Measurements from ENCODE around the gene HPS1.
"Not testable (repeated sequence)": the region's sequence is repeated elsewhere in the genome, so short reads cannot be mapped to it uniquely, and the experiment has no call there.

HPS1 gene

GRCh38 chr10:98384531-98385133 is 62.1 kb downstream of the HPS1 start:
- DNase-seq: no peak

DNA sequence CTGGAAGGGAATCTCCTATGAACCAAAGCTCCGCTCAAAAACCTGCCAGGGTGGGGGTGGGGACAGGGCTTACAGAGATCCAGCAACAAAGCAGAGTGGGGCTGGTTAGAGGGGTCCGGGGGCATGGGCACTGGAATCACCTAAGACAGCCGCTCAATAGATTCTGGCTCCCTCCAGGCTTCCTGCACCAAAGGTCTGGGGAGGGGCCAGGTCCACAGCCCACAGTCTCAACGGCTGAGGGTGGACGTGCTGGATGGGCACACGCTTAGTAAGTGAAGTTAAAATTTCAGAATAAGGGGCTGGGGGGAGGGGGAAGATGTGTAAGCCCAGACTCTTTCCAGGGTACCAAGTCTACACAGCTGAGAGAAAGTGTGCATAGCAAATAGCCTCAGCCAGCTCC is 62.9 kb downstream of the HPS1 start:
- DNase-seq: no peak

DNA sequence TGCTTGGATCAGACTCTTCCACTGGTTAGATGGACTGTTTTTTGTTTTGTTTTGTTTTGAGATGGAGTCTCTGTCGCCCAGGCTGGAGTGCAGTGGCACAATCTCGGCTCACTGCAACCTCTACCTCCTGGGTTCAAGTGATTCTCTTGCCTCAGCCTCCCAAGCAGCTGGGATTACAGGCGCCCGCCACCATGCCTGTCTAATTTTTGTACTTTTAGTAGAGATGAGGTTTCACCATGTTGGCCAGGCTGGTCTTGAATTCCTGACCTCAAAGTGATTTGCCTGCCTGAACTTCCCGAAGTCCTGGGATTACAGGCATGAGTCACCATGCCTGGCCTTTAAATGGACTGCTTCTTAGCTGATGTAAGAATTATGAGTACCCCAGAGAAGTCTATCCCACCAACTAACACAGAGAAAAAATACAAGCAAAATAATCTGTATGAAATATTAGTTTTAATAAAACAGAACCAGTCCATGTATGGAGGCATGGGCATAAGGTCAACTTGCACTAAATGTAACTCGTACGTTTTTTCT is 63.5 kb downstream of the HPS1 start:
- DNase-seq: not testable (repeated sequence)

DNA sequence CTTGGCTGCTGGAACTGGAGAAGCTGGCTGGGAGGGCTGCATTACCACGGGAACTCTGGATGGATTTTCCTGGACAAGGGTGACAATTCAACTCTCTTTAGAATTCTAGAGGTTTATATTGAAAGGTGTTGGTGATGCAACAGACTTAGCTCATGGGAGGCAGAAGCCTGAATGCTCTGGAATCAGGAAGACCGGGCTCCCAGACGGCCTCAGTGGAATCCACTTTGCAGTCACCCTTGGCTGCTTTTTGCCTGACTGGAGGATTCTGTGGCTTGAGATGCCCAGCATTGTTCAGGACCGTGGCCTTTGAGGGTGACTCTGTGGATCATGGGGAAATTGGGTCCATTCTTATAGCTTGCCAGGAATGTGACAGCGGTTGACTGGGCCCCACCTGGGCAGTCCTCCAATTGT is 64.0 kb downstream of the HPS1 start:
- no peak for DNase-seq

DNA sequence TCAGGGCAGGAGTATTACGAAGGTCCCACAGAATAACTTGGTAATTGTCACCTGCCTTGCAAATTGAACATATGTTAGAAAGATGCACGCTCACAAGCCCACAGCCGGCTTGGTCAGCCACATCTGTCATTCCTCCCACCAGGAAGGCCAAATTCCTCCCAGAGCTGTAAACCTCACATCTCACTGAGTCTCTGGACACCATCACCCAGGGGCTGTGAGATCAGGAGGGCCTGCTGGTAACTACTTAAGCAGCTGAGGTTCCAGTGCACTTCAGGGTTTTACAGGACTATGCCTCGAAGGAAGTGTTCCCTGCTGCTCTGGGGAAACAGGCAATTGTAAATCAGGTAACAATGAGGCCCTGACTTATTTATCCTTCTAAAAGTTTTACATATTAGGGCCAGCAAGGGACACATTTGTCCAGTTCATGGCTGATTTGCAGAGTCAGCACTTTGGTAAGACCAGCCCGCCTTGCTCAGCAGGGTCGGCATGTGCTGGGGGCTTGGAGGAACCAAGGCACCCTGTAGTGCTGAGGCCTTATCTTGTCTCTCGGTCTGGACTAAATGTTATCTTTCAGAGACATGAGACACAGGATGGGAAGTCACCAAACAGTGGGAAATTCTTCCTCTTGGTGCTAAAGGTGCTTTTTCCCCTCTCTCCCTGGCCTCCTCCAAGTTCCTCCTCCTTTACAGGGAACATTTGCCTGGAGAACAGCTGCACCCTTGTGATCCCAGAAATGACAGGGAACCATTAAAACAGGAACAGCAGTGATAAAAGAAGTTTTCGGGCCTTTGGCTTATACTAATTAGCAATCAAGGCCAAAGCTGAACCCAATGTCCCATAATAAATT is 66.0 kb downstream of the HPS1 start:
- DNase-seq: no peak

- no peak for DNase-seq
Measured at GRCh38 chr10:98378722-98379121, 68.0 kb downstream of the HPS1 start.

DNA sequence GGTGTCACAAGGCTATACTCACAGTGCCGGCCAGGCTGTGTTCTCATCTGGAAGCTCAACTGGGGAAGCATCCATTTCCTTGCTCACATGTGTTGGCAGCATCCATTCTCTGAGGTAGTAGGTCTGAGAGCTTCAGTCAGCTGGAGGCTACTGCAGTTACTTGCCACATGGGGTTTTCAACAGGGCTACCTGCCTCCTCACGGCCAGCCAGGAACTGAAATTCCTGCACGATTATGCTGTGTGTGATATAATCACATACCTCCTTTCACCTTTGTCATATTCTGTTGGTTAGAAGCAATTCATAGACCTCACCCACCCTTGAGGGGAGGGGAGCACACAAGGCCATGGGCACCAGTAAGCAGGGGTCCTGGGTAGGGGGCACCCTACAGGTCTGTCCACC is 69.2 kb downstream of the HPS1 start:
- no peak for DNase-seq

- DNase-seq: no peak
Measured at GRCh38 chr10:98377001-98377400, 69.7 kb downstream of the HPS1 start.

- no peak for DNase-seq
Measured at GRCh38 chr10:98376485-98376884, 70.2 kb downstream of the HPS1 start.

DNA sequence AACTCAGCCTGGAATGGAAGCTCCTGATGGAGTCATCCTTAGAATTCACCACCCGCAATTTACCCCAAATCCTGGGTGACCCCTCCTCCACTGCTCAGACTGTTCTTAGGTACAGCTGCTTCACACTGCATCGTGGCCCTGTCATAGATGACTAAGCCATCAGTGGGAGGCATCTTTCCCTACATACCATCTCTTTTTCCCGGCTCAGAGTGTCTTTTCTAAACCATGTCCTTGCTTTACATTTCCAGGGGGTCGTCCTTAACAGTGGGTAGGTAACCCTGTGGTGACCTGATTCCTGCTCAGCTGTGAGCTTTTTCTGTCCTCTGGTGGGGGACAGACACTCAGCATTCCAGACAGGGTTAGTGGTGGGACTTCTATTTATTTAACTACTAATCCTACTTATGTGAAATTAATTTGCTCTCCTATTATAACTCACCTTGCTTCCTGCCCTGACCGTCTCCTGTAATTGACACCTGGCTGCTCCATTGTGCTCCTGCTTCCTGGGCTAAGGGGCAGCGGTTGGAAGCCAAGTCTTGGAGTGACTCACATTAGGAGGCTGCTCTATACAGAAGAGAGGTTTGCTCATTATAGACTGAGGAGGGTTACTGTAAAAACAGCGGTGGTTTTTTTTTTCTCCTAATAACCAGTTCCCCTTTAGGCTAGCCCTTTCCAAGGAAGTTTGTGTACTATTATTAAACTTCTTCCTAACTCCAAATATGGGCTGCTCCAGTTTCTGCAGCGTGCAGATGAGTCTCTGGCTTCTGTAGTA is 72.3 kb downstream of the HPS1 start:
- no peak for DNase-seq

DNA sequence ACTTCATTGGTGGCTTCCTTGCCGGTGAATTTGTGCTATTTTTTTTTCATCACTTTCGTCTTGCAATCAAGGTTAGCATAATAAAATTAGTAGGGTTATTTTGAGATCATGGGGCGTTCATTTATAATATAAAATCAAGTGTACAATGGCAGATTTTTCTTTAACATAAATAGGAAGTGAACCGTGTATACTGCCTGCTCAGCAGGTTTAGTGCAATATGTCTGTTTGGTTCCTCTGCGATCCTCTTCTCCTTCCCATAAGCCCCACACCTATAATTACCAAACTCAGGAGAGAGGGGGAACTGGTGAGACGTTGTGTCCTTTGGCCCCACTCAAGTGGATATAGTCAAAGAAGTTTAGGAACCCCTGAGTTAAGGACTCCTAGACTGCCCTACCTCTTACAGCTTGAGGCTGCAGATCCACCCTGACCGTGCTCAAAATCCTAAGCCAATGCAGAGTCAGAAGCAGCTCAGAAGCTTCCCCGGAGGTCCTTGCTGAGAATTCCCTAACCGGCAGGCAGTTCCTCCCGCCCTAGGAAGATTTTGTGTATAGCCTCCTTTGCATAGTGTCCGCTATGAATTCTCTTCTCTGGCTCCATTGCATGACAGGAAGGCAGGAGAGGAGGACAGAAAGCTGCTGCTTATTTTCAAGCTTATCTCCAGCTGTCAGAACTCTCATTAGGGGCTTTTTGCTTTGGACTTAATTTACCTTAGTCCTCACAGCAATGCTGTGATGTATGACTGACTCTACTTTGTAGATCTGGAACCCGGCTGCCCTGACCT is 73.3 kb downstream of the HPS1 start:
- no peak for DNase-seq

GRCh38 chr10:98370831-98371820 is 75.6 kb downstream of the HPS1 start:
- no peak for DNase-seq

DNA sequence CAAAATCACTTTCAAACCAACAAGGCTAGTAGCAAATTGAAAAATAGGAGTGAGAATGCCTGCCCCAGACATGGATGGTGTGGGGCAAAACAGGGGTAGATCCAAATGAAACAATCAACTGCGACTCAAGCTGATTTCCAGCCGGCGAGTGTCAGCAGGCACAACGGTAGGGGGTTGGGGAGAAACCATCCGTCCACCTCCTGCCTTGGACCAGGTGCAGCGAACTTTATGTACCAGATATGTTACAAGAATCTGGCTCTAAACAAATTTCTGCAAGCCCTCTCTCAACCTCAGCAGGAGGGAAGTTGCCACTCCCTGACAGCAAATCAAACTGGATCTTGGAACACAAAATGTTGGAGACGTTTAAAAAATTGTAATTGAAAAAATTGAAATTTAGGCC is 76.9 kb downstream of the HPS1 start:
- no peak for DNase-seq

DNA sequence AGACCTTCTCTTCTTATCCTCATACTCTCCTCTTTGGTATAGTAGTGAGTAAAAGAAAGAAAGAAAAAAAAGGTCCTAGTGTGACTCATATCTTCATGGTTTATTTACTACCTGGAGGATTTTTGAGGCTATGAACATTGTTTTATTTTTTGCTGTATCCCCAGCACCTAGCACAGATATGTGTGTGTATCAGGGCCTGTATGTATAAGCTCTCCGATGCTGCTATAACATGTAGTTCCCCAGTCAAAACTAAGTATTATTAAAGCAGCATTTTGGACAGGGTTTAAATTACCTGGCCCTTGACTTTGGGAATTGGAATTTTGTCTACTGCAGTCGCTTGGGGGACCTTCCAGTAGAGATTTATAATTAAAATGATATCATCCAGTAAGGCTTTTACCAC is 78.1 kb downstream of the HPS1 start:
- no peak for DNase-seq

DNA sequence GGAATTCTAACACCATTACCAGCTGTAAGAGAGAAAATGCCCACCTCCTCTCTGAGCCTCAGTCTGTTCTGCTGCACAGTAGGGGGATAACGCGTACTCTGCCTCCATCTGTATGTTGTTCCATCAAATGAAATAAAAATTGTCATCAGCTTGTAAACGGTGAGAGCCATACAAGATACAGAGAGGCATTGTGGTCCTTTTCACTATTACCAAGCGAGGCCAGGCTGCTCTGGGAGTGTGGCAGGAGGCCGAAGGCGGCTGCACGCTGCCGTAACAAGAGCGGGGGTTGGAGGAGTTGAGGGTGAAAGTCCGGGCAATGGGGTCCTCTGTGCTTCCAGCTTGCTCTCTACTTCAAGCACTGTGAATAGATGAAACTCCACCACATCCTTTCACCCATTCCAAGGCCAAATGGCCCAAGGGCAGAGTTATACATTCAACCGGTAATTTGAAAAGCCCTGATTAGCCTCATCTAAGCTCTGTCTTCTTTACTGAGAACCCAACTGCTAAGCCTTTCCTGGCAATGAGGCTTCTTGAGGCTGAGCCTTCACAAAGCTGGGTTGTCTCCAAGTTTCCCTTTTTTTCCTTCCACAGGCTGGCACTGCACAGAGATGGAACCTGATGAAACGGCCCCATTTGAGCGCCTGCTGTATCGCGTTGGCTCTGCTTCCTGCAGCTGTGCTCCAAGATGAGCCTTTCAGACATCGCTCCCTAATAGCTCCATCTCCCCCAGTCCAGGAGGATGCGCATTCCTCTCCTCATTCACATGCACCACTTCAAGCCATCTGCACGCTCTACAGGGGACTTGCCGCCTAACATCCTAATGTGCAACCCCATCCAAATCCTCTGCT is 78.9 kb downstream of the HPS1 start:
- no peak for DNase-seq
